Gastroesophageal sphincter (tissue), 3 donors: Measurements from ENCODE around the gene ATP13A2.

Source experiments
- CTCF ChIP-seq, 4 experiments: fragments of 200-600 bp in 2 of 4; fragments of 450-650 bp in 2 of 4; sonication (generic) in 1 of 4; IDR thresholded peaks; one replicate each; pipeline ENCODE4 v1.5.1; 2017 to 2019; ENCODE audit warnings: antibody characterized with exemption in 4 of 4, mild to moderate bottlenecking in 2 of 4, moderate library complexity in 2 of 4
- POLR2A ChIP-seq, 2 donors: fragments of 450-650 bp; IDR thresholded peaks; one replicate each; pipeline ENCODE4 v1.6.1; 2017; ENCODE audit warnings: antibody characterized with exemption in 2 of 2, mild to moderate bottlenecking in 2 of 2, moderate library complexity in 1 of 2

- TF ChIP-seq CTCF (IDR thresholded peaks at IDR 0.05): no peak
- TF ChIP-seq POLR2A (IDR thresholded peaks at IDR 0.05): no peak
Observed at GRCh38 chr1:16989676-16990391, 21.9 kb downstream of the ATP13A2 start.
